Activated CD8-positive, alpha-beta T cell treated with anti-CD3 and anti-CD28 coated beads, Interleukin-2, amount 10 ng/mL, durations not matched to agents 7 days and 5 days (primary cell): ENCODE measurements around the gene GPR55. TPM values are rescaled to one million over a fixed set of nuclear protein-coding genes. Genes with fewer than 3 reads are reported as not detected.

ENCODE experiments used
- ATAC-seq: fragments of 150-1000 bp; cut with Tn5 transposase; one replicate; pipeline ENCODE4 v1.10.0; 2021; ENCODE audit warnings: moderate library complexity
- CTCF ChIA-PET: fragments of 350-600 bp; sonication (Branson Sonifier 250); formaldehyde crosslinking; loops from one replicate; lab custom pipeline; 2021; ENCODE audit warnings: antibody characterized with exemption; lab: Charles Lee
- POLR2A ChIA-PET: fragments of 350-600 bp; sonication (Branson Sonifier 250); formaldehyde crosslinking; loops from one replicate; lab custom pipeline; 2021; ENCODE audit warnings: antibody characterized with exemption; lab: Charles Lee
- DNase-seq: peaks from one replicate; pipeline ENCODE4 v3.0.0-alpha.2; 2020
- H3K27ac Mint-ChIP-seq: one replicate; pipeline ENCODE4 v1.8.0; 2021; ENCODE audit warnings: mild to moderate bottlenecking, mixed read lengths
- H3K27me3 Mint-ChIP-seq: one replicate; pipeline ENCODE4 v1.8.0; 2021; ENCODE audit warnings: low read depth, mixed read lengths
- H3K36me3 Mint-ChIP-seq: one replicate; pipeline ENCODE4 v1.8.0; 2021; ENCODE audit warnings: low read depth, mixed read lengths
- H3K4me1 Mint-ChIP-seq: one replicate; pipeline ENCODE4 v1.8.0; 2021; ENCODE audit warnings: low read depth, mixed read lengths
- H3K4me3 Mint-ChIP-seq: one replicate; pipeline ENCODE4 v1.8.0; 2021; ENCODE audit warnings: mild to moderate bottlenecking, mixed read lengths
- H3K9me3 Mint-ChIP-seq: one replicate; pipeline ENCODE4 v1.8.0; 2022; ENCODE audit warnings: mixed read lengths; ENCODE audit not compliant: insufficient read depth
- total RNA-seq, 2 experiments: library from RNA; stranded (reverse); gene quantifications; one replicate each; pipeline ENCODE4 v1.2.3, GENCODE V29; 2021

The GPR55 gene
- total RNA-seq, 2 experiments from 2014 or later, result 12.3 to 12.5 TPM

- peaks cover 3% of the 10 kb centered on the region for H3K27me3 Mint-ChIP-seq
- H3K4me3 Mint-ChIP-seq, result no peak overlapping the region
- DNase-seq (no peak), ATAC-seq (no peak)
- peaks cover 8% of the 10 kb centered on the region for H3K36me3 Mint-ChIP-seq
- H3K27ac Mint-ChIP-seq, result peak overlapping the region; percentile 33
- peaks cover 19% of the 10 kb centered on the region for H3K9me3 Mint-ChIP-seq
- CTCF ChIA-PET, result interaction anchor here (16.6 kb wide), 1 partner anchor 52 kb away, joined by 285 read pairs; no protein-coding TSS in a partner anchor
- peaks cover 33% of the 10 kb centered on the region for H3K4me1 Mint-ChIP-seq
- POLR2A ChIA-PET, result interaction anchor here (1.0 kb wide), 1 partner anchor 32 kb away, joined by 5 read pairs; no protein-coding TSS in a partner anchor
Measured at GRCh38 chr2:230932556-230933511, 7.8 kb upstream of the GPR55 start.

GRCh38 chr2:230931556-230932231 is 6.7 kb upstream of the GPR55 start:
- no peak overlapping the region for H3K4me3 Mint-ChIP-seq
- no peak overlapping the region for H3K27ac Mint-ChIP-seq
- peaks cover 3% of the 10 kb centered on the region for H3K27me3 Mint-ChIP-seq
- POLR2A ChIA-PET, result no interaction called here
- ATAC-seq, result no peak
- CTCF ChIA-PET, result interaction anchor here (16.6 kb wide), 1 partner anchor 53 kb away, joined by 285 read pairs; no protein-coding TSS in a partner anchor
- peaks cover 8% of the 10 kb centered on the region for H3K9me3 Mint-ChIP-seq
- peaks cover 42% of the 10 kb centered on the region for H3K4me1 Mint-ChIP-seq
- peaks cover 8% of the 10 kb centered on the region for H3K36me3 Mint-ChIP-seq
- DNase-seq, result no peak

GRCh38 chr2:230930928-230931555 is 6.0 kb upstream of the GPR55 start:
- ChIA-PET CTCF (interaction anchor here (16.6 kb wide), 1 partner anchor 54 kb away, joined by 285 read pairs; no protein-coding TSS in a partner anchor), POLR2A (interaction anchor here (1.2 kb wide), 1 partner anchor 20 kb away, joined by 3 read pairs; no protein-coding TSS in a partner anchor)
- Mint-ChIP-seq H3K27ac (no peak overlapping the region), H3K36me3 (peaks cover 8% of the 10 kb centered on the region), H3K9me3 (peaks cover 4% of the 10 kb centered on the region), H3K4me3 (no peak overlapping the region), H3K27me3 (peaks cover 3% of the 10 kb centered on the region), H3K4me1 (peaks cover 44% of the 10 kb centered on the region)
- DNase-seq (no peak), ATAC-seq (no peak)

GRCh38 chr2:230930149-230930780 is 5.2 kb upstream of the GPR55 start:
- CTCF ChIA-PET, result interaction anchor here (0.9 to 16.6 kb wide), 2 partner anchors 25 to 55 kb away, joined by 3 to 285 read pairs; no protein-coding TSS in a partner anchor

DNA sequence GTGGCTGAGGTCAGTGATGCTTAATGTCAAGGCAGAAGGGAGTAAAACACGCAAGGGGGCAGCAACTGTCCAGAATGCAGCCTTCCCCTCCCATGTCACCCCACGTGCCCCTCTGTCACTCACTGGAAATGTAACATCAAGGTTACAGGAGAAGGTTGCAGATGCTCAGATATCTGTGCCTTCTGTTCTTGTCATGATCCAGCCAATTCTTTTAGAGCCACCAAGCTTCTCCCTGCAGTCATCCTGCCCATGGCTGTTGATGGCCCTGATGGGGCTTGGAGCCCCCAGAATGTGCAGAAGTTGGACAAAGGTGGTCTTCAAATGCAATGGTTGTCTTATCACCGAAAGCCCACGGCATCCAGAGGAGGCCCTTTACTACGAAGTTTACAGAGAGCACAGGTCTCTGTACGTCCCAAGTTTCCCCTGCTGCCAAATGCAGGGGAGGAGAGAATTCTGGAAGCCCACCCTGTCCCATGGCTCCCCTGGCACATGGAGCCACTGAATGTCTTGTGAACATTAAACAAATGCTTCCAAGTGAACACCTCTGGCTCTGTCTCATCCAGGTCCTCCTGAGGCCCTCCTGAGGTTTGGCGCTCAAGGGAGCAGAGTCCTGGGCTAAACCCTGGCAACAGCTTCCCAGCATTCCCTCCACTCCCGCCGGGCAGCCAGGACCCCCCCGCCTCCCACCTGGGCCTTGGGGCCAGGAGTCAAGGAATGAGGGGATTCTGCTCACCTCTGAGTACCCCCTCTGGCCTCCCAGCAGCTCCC is 4.5 kb upstream of the GPR55 start:
- H3K27ac Mint-ChIP-seq, result no peak overlapping the region
- no peaks in the 10 kb centered on the region for H3K36me3 Mint-ChIP-seq
- H3K4me1 Mint-ChIP-seq, result peaks cover 59% of the 10 kb centered on the region
- no peaks in the 10 kb centered on the region for H3K9me3 Mint-ChIP-seq
- no peak for DNase-seq
- no peak for ATAC-seq
- no peak overlapping the region for H3K4me3 Mint-ChIP-seq
- POLR2A ChIA-PET, result interaction anchor here (1.1 to 1.2 kb wide), 2 partner anchors 22 to 56 kb away, joined by 3 read pairs; no protein-coding TSS in a partner anchor
- H3K27me3 Mint-ChIP-seq, result no peaks in the 10 kb centered on the region
- CTCF ChIA-PET, result interaction anchor here (0.9 to 16.6 kb wide), 2 partner anchors 24 to 55 kb away, joined by 3 to 285 read pairs; no protein-coding TSS in a partner anchor

More at GRCh38 chr2:230930149-230930780, 5.2 kb upstream of the GPR55 start:
- ATAC-seq (no peak), DNase-seq (no peak)
- peaks cover under 1% of the 10 kb centered on the region for H3K36me3 Mint-ChIP-seq
- H3K9me3 Mint-ChIP-seq, result peaks cover under 1% of the 10 kb centered on the region
- H3K4me3 Mint-ChIP-seq, result no peak overlapping the region
- peaks cover 52% of the 10 kb centered on the region for H3K4me1 Mint-ChIP-seq
- POLR2A ChIA-PET, result interaction anchor here (1.1 to 1.2 kb wide), 2 partner anchors 21 to 55 kb away, joined by 3 read pairs; no protein-coding TSS in a partner anchor
- no peaks in the 10 kb centered on the region for H3K27me3 Mint-ChIP-seq
- no peak overlapping the region for H3K27ac Mint-ChIP-seq

GRCh38 chr2:230928701-230929380 is 3.8 kb upstream of the GPR55 start:
- peaks cover 66% of the 10 kb centered on the region for H3K4me1 Mint-ChIP-seq
- no peaks in the 10 kb centered on the region for H3K9me3 Mint-ChIP-seq
- no peak overlapping the region for H3K27ac Mint-ChIP-seq
- POLR2A ChIA-PET, result no interaction called here
- no peaks in the 10 kb centered on the region for H3K36me3 Mint-ChIP-seq
- DNase-seq (no peak), ATAC-seq (no peak)
- H3K27me3 Mint-ChIP-seq, result no peaks in the 10 kb centered on the region
- no peak overlapping the region for H3K4me3 Mint-ChIP-seq
- CTCF ChIA-PET, result interaction anchor here (16.6 kb wide), 1 partner anchor 56 kb away, joined by 285 read pairs; no protein-coding TSS in a partner anchor

DNA sequence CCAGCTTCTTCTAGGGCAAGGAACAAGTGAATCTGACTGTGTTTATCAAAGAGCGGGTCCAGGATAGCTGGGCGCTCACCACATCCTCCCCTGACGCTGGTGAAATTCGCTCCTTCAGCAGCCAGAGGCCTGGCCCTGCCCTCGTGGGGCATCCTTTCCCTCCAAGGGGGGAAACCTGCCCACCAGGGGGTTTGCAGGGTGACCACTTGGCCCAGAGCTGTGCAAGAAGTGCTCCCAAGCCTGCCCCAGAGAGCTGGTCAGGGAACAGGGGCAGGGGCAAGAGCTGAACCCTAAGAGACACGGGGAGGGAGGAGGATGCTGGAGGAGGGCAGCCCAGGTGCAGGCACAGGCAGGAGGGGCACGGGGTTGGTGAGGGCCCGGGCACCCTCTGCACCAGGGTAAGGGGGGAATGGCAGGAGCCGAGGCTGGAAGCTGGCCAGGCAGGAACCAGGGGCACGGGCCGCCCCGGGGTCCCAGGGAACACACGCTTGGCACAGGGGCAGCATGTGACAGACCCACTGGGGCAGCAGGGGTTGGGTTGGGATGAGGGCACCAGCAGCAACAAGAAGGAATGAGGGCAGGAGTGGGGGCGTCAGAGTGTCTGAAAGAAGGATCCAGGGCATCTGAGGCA is 2.8 kb upstream of the GPR55 start:
- ATAC-seq (no peak), DNase-seq (no peak)
- no peak overlapping the region for H3K27ac Mint-ChIP-seq
- H3K4me3 Mint-ChIP-seq, result no peak overlapping the region
- no peaks in the 10 kb centered on the region for H3K27me3 Mint-ChIP-seq
- ChIA-PET POLR2A (interaction anchor here (1.1 to 4.5 kb wide), 3 partner anchors 29 to 58 kb away, joined by 4 to 43 read pairs (median 5); no protein-coding TSS in a partner anchor), CTCF (interaction anchor here (0.7 to 16.6 kb wide), 6 partner anchors 12 to 80 kb away, joined by 3 to 285 read pairs (median 4); no protein-coding TSS in a partner anchor)
- peaks cover 72% of the 10 kb centered on the region for H3K4me1 Mint-ChIP-seq
- no peaks in the 10 kb centered on the region for H3K9me3 Mint-ChIP-seq
- H3K36me3 Mint-ChIP-seq, result no peaks in the 10 kb centered on the region

GRCh38 chr2:230925879-230926765 is 1.1 kb upstream of the GPR55 start:
- H3K27me3 Mint-ChIP-seq, result no peaks in the 10 kb centered on the region
- H3K36me3 Mint-ChIP-seq, result no peaks in the 10 kb centered on the region
- H3K4me1 Mint-ChIP-seq, result peaks cover 70% of the 10 kb centered on the region
- no peaks in the 10 kb centered on the region for H3K9me3 Mint-ChIP-seq
- POLR2A ChIA-PET, result interaction anchor here (0.6 to 4.5 kb wide), 7 partner anchors 13 to 344 kb away, joined by 3 to 43 read pairs (median 4); no protein-coding TSS in a partner anchor
- peak; percentile 25 for ATAC-seq
- DNase-seq, result peak; percentile 45
- CTCF ChIA-PET, result interaction anchor here (0.8 to 16.6 kb wide), 16 partner anchors 12 to 61 kb away, joined by 3 to 285 read pairs (median 3); partner anchors contain the start of gene ITM2C
- H3K27ac Mint-ChIP-seq, result peak overlapping the region; percentile 94
- peak overlapping the region; percentile 88 for H3K4me3 Mint-ChIP-seq
